RKO (cell line): Measurements from ENCODE around the gene PTPN5.
"Not testable (repeated sequence)": the region's sequence is repeated elsewhere in the genome, so short reads cannot be mapped to it uniquely, and the experiment has no call there.

Experiments
- DNase-seq: peaks from one replicate; pipeline ENCODE4 v3.0.0-alpha.2; 2016; ENCODE audit warnings: low spot score

Gene PTPN5

GRCh38 chr11:18681949-18682348 lies 109.6 kb downstream of the PTPN5 start:
- not testable (repeated sequence) for DNase-seq
